ENCODE measurements around the gene GAK.
"Not testable (repeated sequence)": the region's sequence is repeated elsewhere in the genome, so short reads cannot be mapped to it uniquely, and the experiment has no call there.

Gene GAK

DNA sequence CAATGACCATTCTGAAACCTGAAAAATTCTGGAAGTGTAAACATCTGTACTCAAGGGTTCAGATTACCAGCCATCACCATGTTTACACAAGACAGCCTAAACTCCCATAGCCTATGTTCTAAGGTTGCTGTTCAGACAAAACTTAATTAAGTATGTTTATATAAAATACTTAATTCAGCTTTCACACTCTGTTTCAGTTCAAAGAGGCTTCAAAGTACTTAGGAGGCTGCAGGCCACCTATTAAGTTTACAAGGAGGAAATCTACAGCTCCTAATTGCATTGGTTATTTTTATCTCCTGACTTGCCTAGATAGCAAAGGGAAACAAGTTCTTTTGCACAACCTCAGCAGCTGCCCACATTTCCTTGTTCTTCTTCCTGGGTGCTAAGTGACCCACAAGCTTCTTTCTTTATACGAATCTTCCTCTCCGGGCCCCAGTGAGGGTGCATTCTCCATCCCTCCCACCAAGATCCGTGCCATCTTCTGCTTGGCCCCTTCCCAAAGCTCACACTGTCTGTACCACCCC lies 2.0 kb downstream of the GAK start:
- in situ Hi-C loops (cut with HindIII; ENCODE audit: low sequenced_read_pairs), result loop anchor here (5.0 to 10.0 kb wide), 3 partner anchors 42 to 105 kb away; partner anchors contain the start of gene DGKQ

GRCh38 chr4:929096-929765 lies 2.9 kb downstream of the GAK start:
- in situ Hi-C loops (cut with HindIII; ENCODE audit: low sequenced_read_pairs), result no loop called here

GRCh38 chr4:927566-927965 lies 4.5 kb downstream of the GAK start:
- in situ Hi-C loops (cut with HindIII; ENCODE audit: low sequenced_read_pairs), result not testable (repeated sequence)

GRCh38 chr4:926538-926937 lies 5.6 kb downstream of the GAK start:
- in situ Hi-C loops (cut with HindIII; ENCODE audit: low sequenced_read_pairs), result no loop called here

DNA sequence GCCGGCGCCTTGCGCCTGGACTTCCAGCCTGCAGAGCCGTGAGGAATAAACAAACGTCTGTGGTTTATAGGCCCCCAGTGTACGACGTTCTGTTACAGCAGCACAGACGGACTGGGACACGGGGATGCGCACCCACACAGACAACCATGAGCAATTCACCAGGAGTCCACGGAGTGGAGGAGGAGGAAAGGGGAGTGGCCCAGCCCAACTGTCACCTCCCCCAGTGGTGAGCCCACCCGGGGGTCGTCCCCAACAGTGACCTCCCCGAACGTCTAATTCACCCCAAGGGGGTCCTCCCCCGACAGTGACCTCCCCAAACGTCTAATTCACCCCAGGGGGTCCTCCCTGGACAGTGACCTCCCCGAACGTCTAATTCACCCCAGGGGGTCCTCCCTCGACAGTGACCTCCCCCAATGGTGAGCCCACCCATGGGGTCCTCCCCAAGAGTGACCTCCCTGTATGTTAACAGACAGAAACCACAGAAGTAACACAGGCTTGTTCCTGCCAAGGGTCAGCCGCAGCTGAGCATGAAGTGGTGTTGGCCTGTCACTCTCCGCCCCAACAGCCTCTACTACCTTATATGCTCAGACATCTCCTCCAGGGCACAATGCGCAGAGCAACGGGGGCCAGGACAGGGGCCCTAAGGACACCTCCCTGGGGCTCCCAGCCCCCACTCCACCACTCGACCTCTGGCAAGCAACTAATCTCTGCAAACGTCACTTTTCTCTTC lies 6.2 kb downstream of the GAK start:
- in situ Hi-C loops (cut with HindIII; ENCODE audit: low sequenced_read_pairs), result no loop called here

GRCh38 chr4:925171-925570 lies 6.9 kb downstream of the GAK start:
- in situ Hi-C loops (cut with HindIII; ENCODE audit: low sequenced_read_pairs), result no loop called here

DNA sequence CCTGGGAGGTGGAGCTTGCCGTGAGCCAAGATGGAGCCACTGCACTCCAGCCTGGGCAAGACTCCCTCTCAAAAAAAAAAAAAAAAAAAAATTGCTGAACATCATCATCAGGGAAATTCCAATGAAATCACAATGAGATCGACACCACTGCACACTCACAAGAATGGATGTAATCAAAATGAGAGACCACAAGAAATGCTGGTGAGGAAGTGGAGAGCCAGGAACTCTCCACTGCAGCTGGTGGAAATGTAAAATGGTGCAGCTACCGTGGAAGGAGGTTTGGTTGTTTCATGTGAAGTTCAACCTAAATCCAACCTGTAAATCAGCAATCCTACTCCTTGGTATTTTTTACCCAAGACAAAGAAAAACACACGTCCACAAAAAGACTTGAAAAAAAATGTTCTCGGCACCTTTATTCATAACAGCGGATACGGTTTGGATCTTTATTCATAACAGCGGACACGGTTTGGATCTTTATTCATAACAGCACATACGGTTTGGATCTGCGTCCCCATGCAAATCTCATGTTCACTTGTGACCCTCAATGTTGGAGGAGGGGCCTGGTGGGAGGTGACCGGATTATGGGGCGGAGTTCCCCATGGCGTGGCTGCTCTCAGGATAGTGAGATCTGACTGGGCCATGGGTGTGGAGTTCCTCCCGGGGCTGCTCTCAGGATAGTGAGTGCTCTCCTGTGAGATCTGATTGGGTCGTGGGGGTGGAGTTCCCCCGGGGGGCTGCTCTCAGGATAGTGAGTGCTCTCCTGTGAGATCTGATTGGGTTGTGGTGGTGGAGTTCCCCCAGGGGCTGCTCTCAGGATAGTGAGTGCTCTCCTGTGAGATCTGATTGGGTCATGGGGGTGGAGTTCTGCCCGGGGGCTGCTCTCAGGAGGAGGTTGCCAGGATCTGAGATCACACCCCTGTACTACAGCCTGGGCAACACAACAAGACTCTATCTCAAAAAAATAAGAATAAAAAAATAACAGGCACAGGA lies 7.7 kb downstream of the GAK start:
- in situ Hi-C loops (cut with HindIII; ENCODE audit: low sequenced_read_pairs), result no loop called here

DNA sequence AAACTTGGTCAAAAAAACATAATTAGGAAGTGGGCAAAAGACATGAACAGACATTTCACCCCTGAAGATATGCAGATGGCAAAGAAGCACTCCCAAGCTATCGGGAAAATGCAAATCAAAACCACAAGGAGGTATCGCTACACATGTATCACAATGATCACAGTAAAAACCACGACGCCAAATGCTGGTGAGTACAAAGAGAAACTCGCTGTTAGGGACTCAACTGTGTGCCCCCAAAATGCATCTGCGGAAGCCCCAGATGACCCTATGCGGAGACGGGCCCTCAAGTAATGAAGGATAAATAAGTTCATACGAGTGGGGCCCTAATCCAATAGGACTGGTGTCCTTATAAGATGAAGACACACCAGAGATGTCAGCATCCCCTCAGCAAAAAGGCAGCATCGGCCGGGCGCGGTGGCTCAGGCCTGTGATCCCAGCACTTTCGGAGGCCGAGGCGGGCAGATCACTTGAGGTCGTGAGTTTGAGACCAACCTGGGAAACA lies 10.2 kb downstream of the GAK start:
- in situ Hi-C loops (cut with HindIII; ENCODE audit: low sequenced_read_pairs), result no loop called here

DNA sequence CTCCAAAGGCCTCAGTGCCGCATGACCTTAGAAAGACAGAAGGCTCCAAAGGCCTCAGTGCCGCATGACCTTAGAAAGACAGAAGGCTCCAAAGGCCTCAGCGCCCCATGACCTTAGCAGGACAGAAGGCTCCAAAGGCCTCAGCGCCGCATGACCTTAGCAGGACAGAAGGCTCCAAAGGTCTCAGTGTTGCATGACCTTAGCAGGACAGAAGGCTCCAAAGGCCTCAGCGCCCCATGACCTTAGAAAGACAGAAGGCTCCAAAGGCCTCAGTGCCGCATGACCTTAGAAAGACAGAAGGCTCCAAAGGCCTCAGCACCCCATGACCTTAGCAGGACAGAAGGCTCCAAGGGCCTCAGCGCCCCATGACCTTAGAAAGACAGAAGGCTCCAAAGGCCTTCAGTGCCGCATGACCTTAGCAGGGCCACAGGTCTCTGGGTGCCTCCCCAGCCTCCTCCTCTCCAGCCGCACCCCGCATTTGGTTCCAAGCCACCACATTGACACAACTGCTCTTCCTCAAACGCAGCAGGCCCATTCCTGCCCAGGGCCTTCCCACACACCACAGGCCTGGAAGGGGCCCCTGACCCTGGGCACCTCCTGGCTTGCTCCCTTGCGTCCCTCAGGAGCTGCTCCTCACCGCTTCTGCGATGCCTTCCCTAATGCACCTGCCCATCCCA lies 13.0 kb downstream of the GAK start:
- in situ Hi-C loops (cut with HindIII; ENCODE audit: low sequenced_read_pairs), result not testable (repeated sequence)

- in situ Hi-C loops (cut with HindIII; ENCODE audit: low sequenced_read_pairs), result not testable (repeated sequence)
These were observed 13.5 kb downstream of the GAK start for GRCh38 chr4:918591-918990.

- in situ Hi-C loops (cut with HindIII; ENCODE audit: low sequenced_read_pairs), result no loop called here
These were observed 14.1 kb downstream of the GAK start for GRCh38 chr4:917992-918391.

DNA sequence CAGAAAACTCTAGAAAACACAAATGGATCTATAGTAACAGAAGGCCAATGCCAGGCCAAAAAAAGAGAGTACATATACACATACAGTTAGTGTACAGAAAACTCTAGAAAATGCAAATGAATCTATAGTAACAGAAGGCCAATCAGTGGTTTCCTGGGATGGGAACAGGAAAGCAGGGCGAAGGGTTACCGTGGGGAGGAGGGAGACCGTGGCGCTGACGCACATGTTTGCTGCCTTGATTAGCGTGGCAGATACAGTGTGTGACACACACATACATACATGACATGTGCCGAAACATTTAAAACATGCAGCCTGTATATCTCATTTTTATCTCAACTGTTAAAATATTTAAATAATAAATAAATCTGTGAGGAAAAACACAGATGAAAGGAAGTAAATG lies 14.7 kb downstream of the GAK start:
- in situ Hi-C loops (cut with HindIII; ENCODE audit: low sequenced_read_pairs), result no loop called here

GRCh38 chr4:915595-915994 lies 16.5 kb downstream of the GAK start:
- in situ Hi-C loops (cut with HindIII; ENCODE audit: low sequenced_read_pairs), result no loop called here

DNA sequence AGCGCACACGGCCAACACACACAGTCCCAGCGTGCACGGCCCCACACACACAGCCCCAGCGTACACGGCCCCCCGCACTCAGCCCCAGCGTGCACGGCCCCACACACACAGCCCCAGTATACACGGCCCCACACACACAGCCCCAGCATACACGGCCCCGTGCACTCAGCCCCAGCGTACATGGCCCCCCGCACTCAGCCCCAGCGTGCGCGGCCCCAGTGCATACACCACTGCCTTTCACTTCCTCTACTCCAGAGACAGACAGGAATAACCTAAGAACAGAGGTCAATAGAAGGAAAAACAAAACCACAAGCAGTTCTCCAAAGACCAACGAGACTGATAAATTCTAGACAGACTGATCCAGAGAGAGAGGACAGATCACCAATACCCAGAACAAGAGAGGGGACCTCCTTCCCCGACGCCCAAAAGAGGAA lies 17.1 kb downstream of the GAK start:
- in situ Hi-C loops (cut with HindIII; ENCODE audit: low sequenced_read_pairs), result no loop called here

DNA sequence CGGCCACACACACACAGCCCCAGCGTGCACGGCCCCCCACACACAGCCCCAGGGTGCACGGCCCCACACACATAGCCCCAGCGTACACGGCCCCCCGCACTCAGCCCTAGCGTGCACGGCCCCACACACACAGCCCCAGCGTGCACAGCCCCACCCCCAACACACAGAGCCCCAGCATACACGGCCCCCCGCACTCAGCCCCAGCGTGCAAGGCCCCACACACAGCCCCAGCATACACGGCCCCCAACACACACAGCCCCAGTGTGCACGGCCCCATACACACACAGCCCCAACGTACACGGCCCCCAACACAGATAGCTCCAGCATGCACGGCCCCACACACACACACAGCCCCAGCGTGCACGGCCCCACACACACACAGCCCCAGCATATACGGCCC lies 17.6 kb downstream of the GAK start:
- in situ Hi-C loops (cut with HindIII; ENCODE audit: low sequenced_read_pairs), result no loop called here

DNA sequence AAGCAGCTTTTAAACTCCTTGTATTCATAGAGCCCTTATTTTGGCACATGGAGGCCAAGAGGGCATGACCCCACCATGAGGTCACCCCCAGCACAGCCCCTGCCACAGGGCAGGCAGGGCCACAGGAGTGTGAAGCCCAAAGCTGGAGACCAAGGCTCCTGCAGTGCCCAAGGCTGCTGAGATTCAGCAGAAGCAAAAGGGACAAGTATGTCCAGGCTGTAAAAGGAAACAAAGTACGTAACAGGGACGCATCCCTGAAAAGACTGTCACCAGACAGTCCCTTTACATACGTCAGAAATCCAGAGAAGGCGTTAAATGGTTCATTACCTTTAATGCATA lies 18.9 kb downstream of the GAK start:
- in situ Hi-C loops (cut with HindIII; ENCODE audit: low sequenced_read_pairs), result no loop called here

DNA sequence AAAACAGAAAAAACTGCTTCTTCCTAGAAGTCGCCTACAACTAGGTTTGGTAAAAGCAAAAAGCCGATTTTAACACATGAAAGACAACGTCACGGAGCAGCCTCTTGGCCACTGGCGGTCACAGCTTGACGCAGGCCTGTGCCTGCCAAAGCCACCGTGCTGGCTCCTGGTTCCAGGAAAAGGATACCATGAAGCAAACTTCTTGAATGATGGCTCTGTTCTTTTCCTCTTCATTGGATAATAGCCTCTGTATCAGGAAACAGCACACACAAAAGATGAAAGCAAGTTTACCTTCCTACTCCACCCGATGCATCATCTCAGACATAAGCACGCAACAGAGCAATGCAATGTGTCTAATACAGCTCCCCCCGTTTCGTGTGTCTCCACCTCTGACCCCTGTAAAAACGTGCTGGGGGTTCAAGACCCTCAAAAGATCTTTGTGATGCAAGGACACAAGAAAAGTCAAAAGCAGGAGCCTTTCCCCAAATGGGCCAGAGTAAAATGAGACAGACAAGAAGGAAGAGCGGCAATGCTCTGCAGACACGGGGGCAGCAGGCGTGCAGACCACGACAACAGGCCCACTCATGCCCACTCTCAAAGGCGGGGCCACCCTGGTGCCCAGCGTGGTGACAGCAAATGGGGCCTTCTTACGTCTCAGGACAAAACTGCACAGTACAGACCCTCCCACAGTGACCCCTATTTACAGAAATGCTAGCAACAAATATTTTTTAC lies 19.4 kb downstream of the GAK start:
- in situ Hi-C loops (cut with HindIII; ENCODE audit: low sequenced_read_pairs), result no loop called here

DNA sequence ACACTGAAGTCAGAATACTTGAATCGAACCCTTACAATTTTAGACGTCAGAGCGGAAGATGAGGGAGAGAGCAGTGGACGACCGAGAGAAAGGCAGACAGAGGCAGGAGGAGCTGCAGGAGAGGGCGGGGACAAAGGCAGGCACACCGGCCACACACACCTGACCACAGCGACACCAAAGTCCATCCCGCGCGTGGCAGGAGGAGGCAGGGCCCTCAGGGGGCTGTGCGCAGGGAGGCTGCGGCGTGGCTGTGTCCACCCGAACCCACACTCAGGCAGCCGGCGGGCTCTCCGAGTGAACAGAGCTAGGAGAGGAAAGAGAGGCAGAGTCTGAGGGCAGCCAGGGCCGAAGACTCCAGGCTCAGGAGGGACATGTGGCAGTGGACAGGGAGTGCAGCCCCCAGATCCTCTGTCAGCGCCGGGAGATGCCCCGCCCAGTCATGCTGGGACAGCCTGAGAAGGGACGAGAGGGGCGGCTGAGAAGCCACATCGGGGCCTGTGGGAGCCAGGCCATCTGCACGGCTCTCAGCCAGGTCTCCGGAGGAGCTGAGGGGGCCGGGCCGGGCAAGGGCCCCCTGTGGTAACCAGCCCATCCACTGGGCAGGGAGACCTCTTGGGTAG lies 20.1 kb downstream of the GAK start:
- in situ Hi-C loops (cut with HindIII; ENCODE audit: low sequenced_read_pairs), result no loop called here

DNA sequence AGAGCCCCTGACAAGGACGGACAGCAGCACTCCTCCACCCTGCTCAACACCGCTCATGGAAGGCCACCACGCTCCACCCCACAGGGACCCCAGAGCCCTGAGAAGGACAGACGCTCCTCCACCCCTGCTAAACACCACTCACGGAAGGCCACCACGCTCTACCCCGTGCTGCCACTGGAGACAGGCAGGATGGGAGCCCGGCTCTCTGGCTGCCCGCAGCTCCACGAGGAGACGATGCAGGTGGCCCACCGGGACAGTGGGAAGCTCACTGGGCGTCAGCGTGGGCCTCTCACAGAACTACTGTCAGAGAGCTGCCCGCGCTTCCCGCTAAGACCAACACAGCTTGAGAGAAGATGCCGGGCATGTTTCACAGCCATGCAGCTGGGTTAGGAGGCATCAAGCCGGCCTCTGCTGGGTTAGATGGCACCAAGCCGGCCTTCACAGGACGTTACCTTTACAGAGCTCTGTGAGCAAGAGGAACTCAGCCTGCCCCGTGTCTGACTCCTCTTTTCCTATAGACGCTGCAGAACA lies 20.8 kb downstream of the GAK start:
- in situ Hi-C loops (cut with HindIII; ENCODE audit: low sequenced_read_pairs), result no loop called here
